ENCODE results near the gene CASK. TPM values are rescaled to one million over a fixed set of nuclear protein-coding genes. Genes with fewer than 3 reads are reported as not detected.
A peak's percentile ranks its signal among the peaks of the same experiment; 100 is the strongest.
"Not testable (repeated sequence)": the region's sequence is repeated elsewhere in the genome, so short reads cannot be mapped to it uniquely, and the experiment has no call there.

Gene CASK
- total RNA-seq, 2 donors from 2014 or later: 88.3 to 112 TPM

DNA sequence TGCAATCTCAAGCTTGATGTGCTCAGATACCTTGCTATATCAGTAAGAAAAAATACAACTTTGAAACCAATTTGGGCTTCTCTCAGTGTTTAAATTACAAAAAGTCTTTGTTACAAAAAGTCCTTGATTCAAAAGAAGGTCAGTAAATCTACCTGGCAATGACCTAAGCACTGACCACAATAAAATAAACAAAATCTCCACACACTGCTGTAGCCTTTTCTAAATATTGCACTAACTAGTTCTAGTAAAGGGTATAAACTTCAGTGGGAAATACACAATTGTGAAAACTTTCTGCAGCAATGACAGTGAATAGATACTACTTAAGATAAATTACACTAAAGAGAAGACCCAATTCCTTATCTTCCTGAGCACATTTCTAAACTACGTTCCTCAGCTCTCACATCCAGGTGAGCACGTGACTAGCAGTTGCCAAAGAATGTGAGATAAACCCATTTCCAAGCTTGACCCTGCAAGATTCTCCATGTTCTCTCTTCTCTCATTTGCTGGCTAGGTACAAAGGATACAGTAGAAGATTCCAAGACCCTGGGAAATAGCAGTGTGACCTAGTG lies 316.0 kb downstream of the CASK start:
- ATAC-seq: no peak
- intact Hi-C loops (cut with DNase I, micrococcal nuclease): no loop called here

DNA sequence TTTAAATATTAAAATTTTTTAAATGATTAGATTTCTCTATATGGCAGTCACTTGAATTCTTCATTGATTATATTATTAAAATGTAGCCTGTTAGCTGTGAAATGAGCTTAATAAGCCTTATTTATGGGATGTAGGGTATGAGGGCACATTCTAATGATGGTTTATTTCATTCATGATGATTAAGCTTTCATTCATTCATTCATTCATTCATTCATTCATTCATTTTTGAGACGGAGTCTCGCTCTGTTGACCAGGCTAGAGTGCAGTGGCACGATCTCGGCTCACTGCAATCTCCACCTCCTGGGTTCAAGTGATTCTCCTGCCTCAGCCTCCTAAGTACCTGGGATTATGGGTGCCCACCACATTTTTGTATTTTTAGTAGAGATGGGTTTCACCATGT lies 317.3 kb downstream of the CASK start:
- intact Hi-C loops (cut with DNase I, micrococcal nuclease); ATAC-seq; DNase-seq: not testable (repeated sequence)

More for the DNA sequence above, 316.0 kb downstream of the CASK start:
- no peak for DNase-seq

DNA sequence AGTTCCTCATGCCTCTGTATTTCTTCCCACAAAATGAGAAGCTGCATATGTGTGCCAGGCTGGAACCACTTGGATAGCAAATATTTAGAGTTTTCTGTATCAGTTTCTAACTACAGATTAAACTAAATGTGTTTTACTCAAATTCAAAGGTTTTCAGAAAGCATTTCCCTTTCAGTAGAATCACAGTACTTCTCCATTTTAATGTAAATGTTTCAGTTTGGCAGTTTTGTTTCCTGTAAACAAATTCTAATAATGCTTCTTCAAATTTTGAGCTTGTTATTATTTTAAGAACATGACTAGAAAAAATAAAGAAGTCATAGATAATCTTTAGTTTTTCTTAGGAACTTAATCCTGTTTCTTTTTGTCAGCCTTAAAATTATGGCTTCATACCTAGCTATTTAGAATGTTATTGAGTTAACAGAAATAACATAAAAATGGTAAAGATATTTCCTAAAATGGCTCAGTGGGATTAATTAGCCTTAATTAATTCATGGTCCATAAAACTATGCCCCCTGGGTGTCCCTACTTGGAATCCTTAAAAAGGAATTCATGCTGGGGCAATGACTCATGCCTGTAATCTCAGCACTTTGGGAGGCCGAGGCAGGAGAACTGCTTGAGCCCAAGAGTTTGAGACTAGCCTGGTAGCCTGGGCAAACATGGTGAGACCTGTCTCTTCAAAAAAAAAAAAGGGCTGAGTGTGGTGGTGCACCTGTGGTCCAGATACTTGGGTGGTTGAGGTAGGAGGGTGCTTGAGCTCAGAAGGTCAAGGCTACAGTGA lies 318.4 kb downstream of the CASK start:
- no peak for ATAC-seq
- no peak for DNase-seq
- intact Hi-C loops (cut with DNase I, micrococcal nuclease): no loop called here

DNA sequence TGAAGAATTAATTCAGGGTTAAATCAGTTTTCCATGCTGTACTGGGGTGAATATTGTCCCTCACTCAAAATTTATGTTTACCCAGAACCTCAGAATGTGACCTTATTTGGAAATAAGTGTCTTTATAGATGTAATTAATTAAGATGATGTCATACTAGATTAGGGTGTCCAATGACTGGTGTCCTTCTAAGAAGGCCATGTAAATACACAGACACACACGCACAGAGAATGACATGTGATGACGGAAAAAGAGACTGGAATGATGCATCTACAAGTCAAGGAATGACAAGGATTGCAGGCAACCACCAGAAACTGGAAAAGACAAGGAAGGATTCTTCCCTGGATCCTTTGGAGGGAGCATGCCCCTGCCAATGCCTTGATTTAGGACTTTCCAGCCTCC lies 319.2 kb downstream of the CASK start:
- no peak for ATAC-seq
- DNase-seq: no peak
- intact Hi-C loops (cut with DNase I, micrococcal nuclease): no loop called here

DNA sequence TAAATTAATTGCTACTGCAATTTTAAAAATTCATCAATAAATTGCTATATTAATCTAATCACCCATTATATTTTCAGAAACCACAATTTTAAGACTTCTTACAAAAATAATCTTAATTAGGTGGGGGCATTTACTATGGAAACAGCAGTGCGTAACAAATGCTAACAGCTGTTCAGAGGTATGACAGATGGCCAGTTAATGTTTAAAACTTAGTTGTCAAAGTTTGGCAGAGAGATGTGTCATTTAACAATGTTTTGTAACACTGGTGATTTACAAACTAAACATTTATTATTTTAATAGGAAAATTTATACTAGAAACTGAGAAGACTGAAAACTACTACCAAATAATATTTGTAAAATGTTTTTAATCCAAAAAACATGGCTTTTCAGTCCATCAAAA lies 319.8 kb downstream of the CASK start:
- DNase-seq: no peak
- intact Hi-C loops (cut with DNase I, micrococcal nuclease): no loop called here
- ATAC-seq: no peak

DNA sequence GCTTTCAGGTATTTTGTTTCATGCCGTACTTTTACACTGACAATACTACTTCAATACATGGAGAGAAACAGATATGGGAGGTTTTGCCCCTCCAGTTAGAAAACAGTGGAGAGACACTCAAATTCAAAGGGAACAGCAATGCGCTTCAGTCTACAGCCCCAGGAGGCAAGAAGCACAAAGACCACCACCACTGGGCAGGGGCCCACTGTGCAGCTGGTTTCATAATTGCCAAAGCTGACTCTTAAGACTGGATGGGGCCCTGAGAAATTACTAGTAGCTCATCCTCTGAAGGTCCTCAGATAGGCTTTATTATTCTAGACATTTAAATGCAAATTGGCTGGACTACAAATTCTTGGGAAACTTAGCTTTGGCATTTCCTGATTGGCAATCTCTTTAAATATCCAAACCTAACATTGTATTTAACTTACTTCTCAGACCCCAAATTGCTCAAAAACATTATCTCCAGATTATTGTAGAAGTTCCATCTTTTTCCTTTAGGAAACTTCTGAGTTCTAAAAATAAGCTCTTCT lies 320.5 kb downstream of the CASK start:
- DNase-seq: no peak
- no peak for ATAC-seq
- intact Hi-C loops (cut with DNase I, micrococcal nuclease): no loop called here

DNA sequence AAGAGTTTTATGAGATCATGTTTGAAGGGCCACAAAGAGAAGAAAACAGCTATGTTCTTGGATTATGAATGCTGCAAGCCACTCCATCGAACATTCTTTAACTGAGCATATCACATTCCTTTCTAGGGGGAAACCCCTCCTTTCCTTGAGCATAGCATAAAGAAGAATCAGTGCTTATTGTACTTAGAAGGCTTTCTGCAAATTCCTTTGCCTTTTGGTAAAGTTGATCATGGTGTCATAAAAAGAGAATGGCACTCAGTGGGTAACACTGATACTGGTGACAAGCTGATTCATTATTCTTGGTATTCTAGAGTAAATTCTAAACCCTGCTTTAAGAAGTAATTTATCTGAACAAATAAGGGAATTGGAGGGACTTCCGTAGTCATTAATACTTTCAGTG lies 323.1 kb downstream of the CASK start:
- ATAC-seq (no peak), DNase-seq (no peak)
- intact Hi-C loops (cut with DNase I, micrococcal nuclease): no loop called here

DNA sequence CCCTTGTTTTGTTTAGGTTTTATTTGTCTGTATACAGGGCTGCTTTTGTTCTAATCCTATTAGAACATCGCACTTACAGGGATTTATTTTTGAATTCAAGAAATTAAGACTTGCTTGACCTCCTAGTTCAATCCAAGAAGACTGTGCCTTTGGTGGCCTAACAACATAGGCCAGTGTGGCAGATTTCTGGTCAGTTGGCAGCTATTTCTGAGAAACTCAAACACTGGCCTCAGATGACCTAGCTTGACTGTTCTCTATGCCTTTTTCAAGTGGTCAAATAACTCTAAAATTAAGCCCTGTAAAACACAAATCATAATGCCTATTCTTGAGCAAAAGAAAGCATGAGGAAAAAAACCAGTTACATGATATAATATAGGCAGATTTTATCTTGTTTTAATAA lies 323.8 kb downstream of the CASK start:
- no peak for ATAC-seq

DNA sequence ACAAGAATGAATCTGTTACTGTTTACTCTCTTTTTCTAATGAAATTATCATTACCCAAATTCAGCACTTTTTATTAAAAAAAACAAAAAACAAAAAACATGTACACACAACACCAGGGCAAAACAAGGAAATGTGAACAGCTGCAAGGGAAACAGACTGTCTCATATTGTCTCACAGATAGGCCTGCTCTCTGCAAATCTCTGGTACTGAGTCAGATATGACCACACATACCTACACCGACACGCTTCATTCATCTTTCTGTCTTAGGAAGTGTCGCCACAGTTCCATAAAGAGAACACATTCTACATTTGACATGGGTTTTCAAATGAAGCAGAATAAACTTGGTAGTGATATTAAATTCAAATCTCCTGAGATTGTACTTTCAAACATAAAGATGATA lies 326.8 kb downstream of the CASK start:
- intact Hi-C loops (cut with DNase I, micrococcal nuclease): no loop called here
- DNase-seq: no peak
- peak; percentile 43 for ATAC-seq

More for the DNA sequence above, 323.8 kb downstream of the CASK start:
- intact Hi-C loops (cut with DNase I, micrococcal nuclease): no loop called here
- DNase-seq: no peak

DNA sequence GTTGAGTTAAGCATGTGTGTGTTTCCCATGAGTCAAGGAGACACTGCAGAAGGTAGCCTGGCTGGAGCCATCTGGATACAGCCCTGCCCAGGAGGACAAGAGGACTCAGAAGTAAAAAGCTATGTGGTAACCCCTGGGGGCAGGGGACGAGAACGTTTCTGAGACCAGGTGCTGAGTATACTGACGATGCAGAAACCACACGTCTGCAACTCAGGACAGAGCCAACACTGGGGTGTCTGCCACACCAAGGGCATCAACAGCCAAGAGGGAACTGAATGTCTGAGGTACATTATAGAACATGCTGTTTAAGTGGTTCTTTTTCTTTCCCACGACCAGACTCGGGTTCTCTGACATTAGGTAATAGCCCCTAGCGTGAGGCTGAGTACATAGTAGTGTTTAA lies 328.7 kb downstream of the CASK start:
- ATAC-seq (no peak), DNase-seq (no peak)
- intact Hi-C loops (cut with DNase I, micrococcal nuclease): no loop called here

DNA sequence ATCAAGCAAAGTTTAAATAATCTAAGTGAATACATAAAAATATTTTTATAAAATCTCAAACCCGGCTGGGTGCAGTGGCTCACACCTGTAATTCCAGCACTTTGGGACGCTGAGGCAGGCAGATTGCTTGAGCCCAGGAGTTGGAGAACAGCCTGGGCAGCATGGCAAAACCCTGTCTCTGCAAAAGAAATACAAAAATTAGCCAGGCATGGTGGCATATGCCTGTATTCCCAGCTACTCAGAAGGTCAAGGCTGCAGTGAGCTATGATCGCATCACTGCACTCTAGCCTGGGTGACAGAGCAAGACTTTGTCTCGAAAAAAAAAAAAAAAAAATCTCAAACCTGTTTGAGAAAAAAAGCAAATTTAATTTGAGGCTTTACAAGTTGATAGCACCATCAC lies 331.4 kb downstream of the CASK start:
- no peak for DNase-seq
- ATAC-seq: no peak
- intact Hi-C loops (cut with DNase I, micrococcal nuclease): no loop called here

DNA sequence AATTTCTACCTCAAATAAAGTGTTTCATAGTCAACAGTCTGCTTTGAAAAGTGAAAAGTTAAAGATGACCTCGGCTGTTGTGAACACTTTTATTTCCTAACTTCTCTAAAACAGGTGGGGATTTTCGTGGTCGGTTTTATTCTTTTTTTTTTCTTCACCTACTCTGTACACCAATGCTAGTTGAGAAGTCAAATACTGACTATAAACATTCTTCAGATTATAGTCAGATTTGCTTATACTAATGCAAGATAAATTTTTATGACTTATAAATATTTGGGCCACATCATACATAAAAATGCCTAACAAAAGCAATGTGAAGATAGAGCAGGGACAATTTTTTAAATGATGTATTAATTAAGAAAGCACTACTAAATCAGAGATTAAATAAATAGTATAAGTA lies 332.7 kb downstream of the CASK start:
- ATAC-seq (no peak), DNase-seq (no peak)
- intact Hi-C loops (cut with DNase I, micrococcal nuclease): no loop called here

DNA sequence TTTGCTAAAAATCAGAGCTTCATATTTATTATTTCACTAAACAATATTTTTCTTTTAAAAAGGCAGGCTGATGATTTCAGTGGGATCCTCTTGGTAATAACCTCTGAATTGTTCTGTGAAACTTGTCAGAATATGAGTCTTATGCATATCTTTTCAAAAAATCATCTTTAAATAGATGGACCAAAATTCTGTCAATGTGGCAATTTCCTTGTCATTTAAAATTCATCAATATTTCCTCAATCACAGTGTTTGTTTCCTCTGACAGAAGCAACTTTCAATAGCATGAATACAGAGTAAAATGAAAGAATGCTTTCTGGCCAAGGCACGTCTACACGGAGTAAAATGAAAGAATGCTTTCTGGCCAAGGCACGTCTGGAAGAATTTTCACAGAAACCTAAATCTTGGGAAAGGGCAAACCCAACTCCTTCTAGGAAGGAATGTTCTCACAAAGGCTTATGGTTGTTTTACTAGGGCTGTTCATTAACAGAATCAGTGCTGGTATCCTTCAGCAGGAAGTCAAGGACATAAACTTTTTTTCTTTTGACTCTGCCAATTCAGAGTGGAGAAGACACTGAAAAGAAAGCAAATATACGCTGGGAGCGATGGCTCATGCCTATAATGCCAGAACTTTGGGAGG lies 333.6 kb downstream of the CASK start:
- peak; percentile 78 for ATAC-seq
- DNase-seq: no peak
- intact Hi-C loops (cut with DNase I, micrococcal nuclease): no loop called here

DNA sequence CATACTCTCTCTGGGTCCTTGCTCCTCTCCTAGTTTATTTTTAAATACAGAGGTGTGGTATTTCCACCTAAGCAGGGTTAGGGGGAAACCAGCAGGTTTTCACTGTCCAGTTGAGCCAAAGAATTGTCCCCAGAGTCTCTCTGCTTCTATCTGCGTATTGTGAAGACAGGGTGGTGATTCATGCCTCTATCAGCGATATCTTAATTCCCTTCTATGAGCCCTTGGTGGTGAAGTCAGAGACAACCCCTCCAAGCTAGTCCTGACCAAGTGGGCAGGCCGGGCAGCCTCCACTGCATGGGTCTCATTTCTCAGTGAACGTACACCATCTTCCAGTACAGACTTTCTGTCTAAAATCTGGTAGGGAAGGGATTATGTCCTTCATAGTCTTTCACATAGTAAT lies 335.1 kb downstream of the CASK start:
- ATAC-seq (no peak), DNase-seq (no peak)
- intact Hi-C loops (cut with DNase I, micrococcal nuclease): no loop called here

DNA sequence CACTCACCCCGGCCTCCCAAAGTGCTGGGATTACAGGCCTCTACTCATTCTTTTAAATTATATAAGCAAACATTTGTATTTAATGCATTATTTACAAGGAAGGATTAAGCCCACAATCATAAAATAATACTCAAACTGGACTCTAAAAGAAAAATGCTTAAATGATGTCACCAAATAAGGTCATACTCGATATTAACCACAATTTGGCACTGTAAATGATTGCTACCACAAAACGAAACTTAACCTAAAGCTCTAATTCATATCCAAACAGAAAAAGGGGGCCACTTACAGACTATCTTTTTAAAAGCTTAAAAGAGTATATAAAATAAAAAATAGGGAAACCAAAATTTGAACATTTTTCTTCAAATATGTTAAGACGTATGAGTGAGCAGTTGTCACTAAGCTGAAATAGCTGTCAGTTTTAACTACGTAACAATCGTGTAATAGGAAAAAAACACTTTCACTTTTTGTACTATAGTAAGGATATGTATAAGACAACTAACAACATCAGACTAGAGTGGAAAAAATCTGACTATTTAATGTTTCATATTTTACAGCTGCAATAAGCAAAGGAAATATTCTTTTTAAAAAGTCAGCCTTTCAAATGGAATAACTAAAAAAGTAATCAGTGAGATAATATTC lies 342.8 kb downstream of the CASK start:
- intact Hi-C loops (cut with DNase I, micrococcal nuclease): no loop called here
- no peak for DNase-seq
- no peak for ATAC-seq

DNA sequence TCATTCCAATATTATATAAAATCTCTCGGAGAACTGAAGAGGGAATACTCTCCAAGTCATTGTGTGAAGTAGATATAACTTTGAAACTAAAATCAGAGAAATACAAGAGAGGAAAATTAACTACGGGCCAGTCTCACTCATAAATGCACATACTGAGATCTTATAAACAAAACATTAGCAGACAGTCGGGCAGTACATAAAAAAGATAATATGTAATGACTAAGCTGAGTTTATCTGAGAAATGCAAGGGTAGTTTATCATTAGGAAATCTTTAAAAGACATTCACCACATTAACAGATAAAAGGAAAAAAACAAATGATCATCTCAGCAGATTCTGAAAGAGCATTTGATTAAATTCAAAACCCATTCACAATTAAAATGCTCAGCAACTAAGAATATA lies 359.5 kb downstream of the CASK start:
- DNase-seq: no peak
- intact Hi-C loops (cut with DNase I, micrococcal nuclease): no loop called here
- no peak for ATAC-seq

DNA sequence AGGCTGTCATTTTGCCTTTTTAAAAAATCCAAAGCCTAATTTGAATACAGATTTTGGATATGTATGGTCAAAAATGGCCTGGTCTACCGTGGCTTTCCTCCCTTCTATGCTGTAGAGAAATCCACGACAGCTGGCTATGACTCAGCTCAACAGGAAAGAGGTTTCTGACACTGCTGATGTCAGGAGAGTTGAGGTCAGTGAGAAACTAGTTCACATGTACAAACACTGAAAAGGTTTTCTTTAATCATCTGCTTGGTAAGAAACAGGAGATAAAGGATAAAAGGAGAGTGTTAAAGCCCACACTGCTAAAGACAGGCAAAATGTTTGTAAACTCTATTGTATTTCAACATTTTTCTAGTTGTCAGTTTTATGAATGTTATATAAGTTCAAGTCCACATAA lies 362.3 kb downstream of the CASK start:
- intact Hi-C loops (cut with DNase I, micrococcal nuclease): no loop called here
- ATAC-seq (no peak), DNase-seq (no peak)

DNA sequence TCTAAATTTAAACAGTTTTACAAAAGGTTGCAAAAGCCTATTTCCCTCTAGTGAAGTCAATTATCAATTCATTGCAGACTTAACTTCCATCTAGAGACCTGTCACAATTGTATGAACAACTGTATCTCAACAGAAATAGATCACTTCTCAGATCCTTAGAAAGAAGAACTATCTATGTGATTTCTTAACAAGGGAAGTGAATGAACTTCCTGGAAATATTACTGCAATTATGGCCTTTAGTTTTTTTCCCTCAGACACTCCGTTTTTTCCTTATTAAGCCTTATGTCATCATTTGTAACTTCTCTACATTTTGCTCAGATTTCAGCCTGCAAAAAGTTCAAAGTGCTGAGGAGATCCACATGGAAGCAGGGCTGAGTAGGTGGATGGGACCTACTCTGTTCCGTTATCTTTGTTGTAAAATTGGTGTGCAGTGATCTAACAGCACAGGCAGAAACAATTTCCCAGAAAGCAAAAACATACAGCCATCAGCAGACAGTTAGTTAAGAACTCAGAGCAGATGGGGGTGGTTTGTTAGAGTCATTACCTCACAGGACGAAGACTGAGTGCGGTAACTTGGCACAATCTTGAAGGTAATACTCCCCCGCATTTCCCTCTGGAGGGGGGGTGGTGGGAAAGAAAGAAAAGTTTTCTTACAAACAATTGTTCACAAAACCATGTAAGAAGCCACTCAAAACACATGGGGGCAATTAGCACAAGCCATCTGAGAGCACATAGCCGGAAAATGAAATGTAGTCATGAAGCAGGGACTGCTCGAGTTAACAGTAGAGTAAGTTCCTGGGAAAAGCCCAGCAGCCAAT lies 363.9 kb downstream of the CASK start:
- intact Hi-C loops (cut with DNase I, micrococcal nuclease): no loop called here
- DNase-seq: no peak
- no peak for ATAC-seq

DNA sequence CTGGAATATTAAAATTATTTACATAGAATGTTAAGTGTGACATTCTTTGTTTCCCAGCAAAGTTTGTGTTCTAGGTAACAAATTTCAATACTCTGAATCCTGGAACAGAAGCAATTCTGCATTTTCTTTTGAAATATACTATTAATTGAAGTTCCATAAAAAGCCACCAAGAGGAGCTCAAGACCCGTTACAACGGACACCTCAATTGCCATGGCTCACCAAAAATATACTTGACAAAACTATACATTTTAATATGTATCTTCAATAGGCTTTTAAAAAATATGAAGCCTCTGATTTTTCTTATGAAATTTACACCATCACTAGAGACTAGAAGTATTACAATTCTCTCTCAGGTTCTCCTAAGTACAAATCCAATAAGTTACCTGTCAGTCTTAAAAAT lies 364.8 kb downstream of the CASK start:
- intact Hi-C loops (cut with DNase I, micrococcal nuclease): no loop called here
- no peak for ATAC-seq
- DNase-seq: no peak

Data from left colon (tissue), 2 donors.